GM18519 (cell line): ENCODE results near the gene SPOCK3.

Experiments
- ATAC-seq: cut with Tn5 transposase; IDR thresholded peaks from one replicate; pipeline ENCODE4 v1.9.1; 2021; ENCODE audit warnings: mild to moderate bottlenecking, moderate library complexity; ENCODE audit not compliant: unreplicated experiment, low FRiP score

The SPOCK3 gene

GRCh38 chr4:167177925-167178324, 56.4 kb downstream of the SPOCK3 start:
- ATAC-seq, result no peak

GRCh38 chr4:167176723-167177367, 57.4 kb downstream of the SPOCK3 start:
- no peak for ATAC-seq

- ATAC-seq, result no peak
These were observed 62.4 kb downstream of the SPOCK3 start for GRCh38 chr4:167171928-167172327.

GRCh38 chr4:167168611-167169010, 65.7 kb downstream of the SPOCK3 start:
- no peak for ATAC-seq

GRCh38 chr4:167150587-167150986, 83.7 kb downstream of the SPOCK3 start:
- ATAC-seq, result no peak

GRCh38 chr4:167144605-167145004, 89.7 kb downstream of the SPOCK3 start:
- no peak for ATAC-seq

GRCh38 chr4:167143018-167143417, 91.3 kb downstream of the SPOCK3 start:
- no peak for ATAC-seq

- no peak for ATAC-seq
These were observed 98.0 kb downstream of the SPOCK3 start for GRCh38 chr4:167136270-167136669.

GRCh38 chr4:167129146-167129545, 105.1 kb downstream of the SPOCK3 start:
- ATAC-seq, result no peak

GRCh38 chr4:167119392-167119791, 114.9 kb downstream of the SPOCK3 start:
- no peak for ATAC-seq

GRCh38 chr4:167117273-167117672, 117.0 kb downstream of the SPOCK3 start:
- ATAC-seq, result peak; percentile 37

GRCh38 chr4:167114416-167114971, 119.8 kb downstream of the SPOCK3 start:
- ATAC-seq, result peak; percentile 80

GRCh38 chr4:167111622-167112021, 122.7 kb downstream of the SPOCK3 start:
- no peak for ATAC-seq

- no peak for ATAC-seq
These were observed 123.2 kb downstream of the SPOCK3 start for GRCh38 chr4:167111092-167111491.

GRCh38 chr4:167109859-167110258, 124.4 kb downstream of the SPOCK3 start:
- no peak for ATAC-seq

GRCh38 chr4:167105857-167106256, 128.4 kb downstream of the SPOCK3 start:
- no peak for ATAC-seq

GRCh38 chr4:167102475-167102874, 131.8 kb downstream of the SPOCK3 start:
- no peak for ATAC-seq

GRCh38 chr4:167101035-167101434, 133.3 kb downstream of the SPOCK3 start:
- ATAC-seq, result no peak

GRCh38 chr4:167100120-167100519, 134.2 kb downstream of the SPOCK3 start:
- ATAC-seq, result peak; percentile 91

GRCh38 chr4:167088115-167088514, 146.2 kb downstream of the SPOCK3 start:
- ATAC-seq, result peak; percentile 94

GRCh38 chr4:167084321-167084720, 150.0 kb downstream of the SPOCK3 start:
- no peak for ATAC-seq

- no peak for ATAC-seq
These were observed 154.5 kb downstream of the SPOCK3 start for GRCh38 chr4:167079762-167080161.
